ENCODE measurements around the gene KLF17. TPM values are rescaled to one million over a fixed set of nuclear protein-coding genes. Genes with fewer than 3 reads are reported as not detected.

The KLF17 gene
- polyA plus RNA-seq, 3 donors, result not detected

DNA sequence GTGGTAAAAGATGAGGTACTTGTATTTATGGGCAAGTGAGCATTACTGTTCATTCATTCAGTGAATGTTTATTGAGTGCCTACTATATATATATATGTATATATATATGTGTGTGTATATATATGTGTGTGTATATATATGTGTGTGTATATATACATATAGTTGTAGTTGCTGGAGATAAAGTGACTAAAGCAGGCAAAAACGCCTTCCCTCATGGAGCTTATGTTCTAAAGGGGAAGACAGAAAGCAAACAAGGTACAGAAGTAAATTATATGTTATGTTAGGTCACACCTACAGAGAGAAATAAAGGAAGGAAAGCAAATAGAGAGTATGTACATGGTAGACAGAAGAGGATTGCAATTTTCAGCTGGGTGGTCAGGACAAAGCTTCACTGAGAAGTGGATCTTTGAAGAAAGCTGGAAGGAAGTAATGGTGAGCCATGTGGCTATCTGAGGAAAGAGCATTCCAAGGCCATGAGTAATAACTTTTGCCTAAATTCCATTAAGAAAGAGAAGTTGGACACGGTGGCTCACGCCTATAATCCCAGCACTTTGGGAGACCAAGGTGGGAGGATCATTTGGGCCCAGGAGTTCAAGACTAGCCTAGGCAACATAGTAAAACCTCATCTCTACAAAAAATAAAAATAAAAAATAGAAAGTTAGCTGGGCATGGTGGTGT is 33.5 kb upstream of the KLF17 start:
- Histone ChIP-seq H2AFZ (ENCODE audit: insufficient read depth, low read depth, low read length, poor library complexity, severe bottlenecking) (no peak overlapping the region), H3K4me1 (ENCODE audit: control insufficient read depth in 1 of 2, insufficient read depth in 2 of 2, low read length in 2 of 2) (no peaks in the 10 kb centered on the region), H3K4me2 (replicated peaks; ENCODE audit: extremely low read depth, low read length, poor library complexity, severe bottlenecking) (no peak overlapping the region), H4K20me1 (ENCODE audit: insufficient read depth, low read length) (no peaks in the 10 kb centered on the region), H3K27me3 (ENCODE audit: control insufficient read depth in 2 of 2, insufficient read depth in 2 of 2, low read length in 2 of 2) (no peaks in the 10 kb centered on the region), H3K9ac (ENCODE audit: insufficient read depth, low read length, poor library complexity, severe bottlenecking) (no peak overlapping the region), H3K36me3 (replicated peaks in 1 of 2; ENCODE audit: control insufficient read depth in 1 of 2, insufficient read depth in 2 of 2, low read length in 2 of 2) (no peaks in the 10 kb centered on the region), H3K27ac (ENCODE audit: low read depth in 1 of 2, low read length in 2 of 2) (no peak overlapping the region), H3K9me3 (replicated peaks in 1 of 2; ENCODE audit: control insufficient read depth in 1 of 2, insufficient read depth in 1 of 2, low read length in 2 of 2) (no peaks in the 10 kb centered on the region), H3K4me3 (replicated peaks in 1 of 3; ENCODE audit: low read depth in 2 of 3, low read length in 3 of 3) (no peak overlapping the region), H3K79me2 (ENCODE audit: insufficient read depth, low read length) (no peaks in the 10 kb centered on the region)
- TF ChIP-seq, protein P1, sequence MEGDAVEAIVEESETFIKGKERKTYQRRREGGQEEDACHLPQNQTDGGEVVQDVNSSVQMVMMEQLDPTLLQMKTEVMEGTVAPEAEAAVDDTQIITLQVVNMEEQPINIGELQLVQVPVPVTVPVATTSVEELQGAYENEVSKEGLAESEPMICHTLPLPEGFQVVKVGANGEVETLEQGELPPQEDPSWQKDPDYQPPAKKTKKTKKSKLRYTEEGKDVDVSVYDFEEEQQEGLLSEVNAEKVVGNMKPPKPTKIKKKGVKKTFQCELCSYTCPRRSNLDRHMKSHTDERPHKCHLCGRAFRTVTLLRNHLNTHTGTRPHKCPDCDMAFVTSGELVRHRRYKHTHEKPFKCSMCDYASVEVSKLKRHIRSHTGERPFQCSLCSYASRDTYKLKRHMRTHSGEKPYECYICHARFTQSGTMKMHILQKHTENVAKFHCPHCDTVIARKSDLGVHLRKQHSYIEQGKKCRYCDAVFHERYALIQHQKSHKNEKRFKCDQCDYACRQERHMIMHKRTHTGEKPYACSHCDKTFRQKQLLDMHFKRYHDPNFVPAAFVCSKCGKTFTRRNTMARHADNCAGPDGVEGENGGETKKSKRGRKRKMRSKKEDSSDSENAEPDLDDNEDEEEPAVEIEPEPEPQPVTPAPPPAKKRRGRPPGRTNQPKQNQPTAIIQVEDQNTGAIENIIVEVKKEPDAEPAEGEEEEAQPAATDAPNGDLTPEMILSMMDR (IDR thresholded peaks at IDR 0.05), result no peak
- Mint-ChIP-seq H3K4me1 (no peaks in the 10 kb centered on the region), H3K36me3 (no peaks in the 10 kb centered on the region), H3K27ac (no peak overlapping the region), H3K9me3 (no peaks in the 10 kb centered on the region), H3K4me3 (no peak overlapping the region), H3K27me3 (ENCODE audit: low read depth in 3 of 3) (peaks cover 0 to 5% (median 3%) of the 10 kb centered on the region in 3 donors)
- no peak for DNase-seq
- no CpG with 5 or more reads among the region's 3 CpGs for WGBS (ENCODE audit: insufficient coverage)
- intact Hi-C loops (cut with micrococcal nuclease), result no loop called here

DNA sequence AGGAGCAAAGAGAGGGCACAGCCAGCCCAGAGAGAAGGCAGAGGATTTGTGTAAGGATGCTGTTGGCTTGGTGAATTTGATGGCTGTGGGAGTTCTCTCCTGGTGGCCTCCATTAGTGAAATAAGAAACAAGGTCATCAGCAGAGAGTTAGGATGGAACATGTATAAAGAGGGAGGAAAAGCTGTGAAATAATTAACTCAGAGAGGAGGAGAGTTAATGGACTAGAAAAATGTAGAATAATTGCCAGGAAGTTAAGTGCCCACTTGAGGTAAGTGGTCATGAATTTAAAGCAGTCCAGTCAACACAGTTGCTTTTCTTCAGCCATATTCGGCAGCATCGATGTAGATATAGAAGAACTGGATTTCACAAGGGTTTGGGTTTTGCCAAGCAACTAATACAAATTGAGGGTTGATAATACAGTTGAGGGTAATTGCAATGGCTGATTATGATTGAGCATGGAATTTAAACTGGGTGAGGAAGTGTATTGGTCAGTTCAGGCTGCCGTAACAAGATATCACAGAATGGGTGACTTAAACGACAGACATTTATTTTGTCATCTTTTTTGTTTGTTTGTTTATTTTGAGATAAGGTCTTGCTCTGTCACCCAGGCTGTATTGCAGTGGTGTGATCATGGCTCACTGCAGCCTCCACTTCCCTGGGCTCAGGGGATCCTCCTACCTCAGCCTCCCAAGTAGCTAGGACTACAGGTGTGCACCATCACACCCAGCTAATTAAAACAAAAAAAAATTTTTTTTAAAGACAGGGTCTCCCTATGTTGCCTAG is 31.7 kb upstream of the KLF17 start:
- Histone ChIP-seq H4K20me1 (ENCODE audit: insufficient read depth, low read length) (no peaks in the 10 kb centered on the region), H3K4me1 (ENCODE audit: control insufficient read depth in 1 of 2, insufficient read depth in 2 of 2, low read length in 2 of 2) (no peaks in the 10 kb centered on the region), H3K27ac (ENCODE audit: low read depth in 1 of 2, low read length in 2 of 2) (no peak overlapping the region), H2AFZ (ENCODE audit: insufficient read depth, low read depth, low read length, poor library complexity, severe bottlenecking) (no peak overlapping the region), H3K4me2 (replicated peaks; ENCODE audit: extremely low read depth, low read length, poor library complexity, severe bottlenecking) (no peak overlapping the region), H3K79me2 (ENCODE audit: insufficient read depth, low read length) (no peaks in the 10 kb centered on the region), H3K36me3 (replicated peaks in 1 of 2; ENCODE audit: control insufficient read depth in 1 of 2, insufficient read depth in 2 of 2, low read length in 2 of 2) (no peaks in the 10 kb centered on the region), H3K9ac (ENCODE audit: insufficient read depth, low read length, poor library complexity, severe bottlenecking) (no peak overlapping the region), H3K4me3 (replicated peaks in 1 of 3; ENCODE audit: low read depth in 2 of 3, low read length in 3 of 3) (no peak overlapping the region), H3K9me3 (replicated peaks in 1 of 2; ENCODE audit: control insufficient read depth in 1 of 2, insufficient read depth in 1 of 2, low read length in 2 of 2) (no peaks in the 10 kb centered on the region), H3K27me3 (ENCODE audit: control insufficient read depth in 2 of 2, insufficient read depth in 2 of 2, low read length in 2 of 2) (no peaks in the 10 kb centered on the region)
- no peaks in the 10 kb centered on the region for H3K4me1 Mint-ChIP-seq
- no peaks in the 10 kb centered on the region for H3K36me3 Mint-ChIP-seq
- 100% methylated on average over 3 of the region's 4 CpGs for WGBS (ENCODE audit: insufficient coverage)
- no peak overlapping the region for H3K4me3 Mint-ChIP-seq
- intact Hi-C loops (cut with micrococcal nuclease), result no loop called here
- no peak overlapping the region for H3K27ac Mint-ChIP-seq
- H3K9me3 Mint-ChIP-seq, result no peaks in the 10 kb centered on the region
- H3K27me3 Mint-ChIP-seq (ENCODE audit: low read depth in 3 of 3), result peaks cover 0 to 5% (median 3%) of the 10 kb centered on the region in 3 donors
- DNase-seq, result no peak
- TF ChIP-seq, protein P1 (IDR thresholded peaks at IDR 0.05), result no peak

Measured in CD14-positive monocyte (primary cell).